GM23338 (cell line): ENCODE measurements around the gene ATP2B1.

Source experiments
- EZH2 ChIP-seq: fragments of 200-600 bp; sonication (generic); IDR thresholded peaks from one replicate; pipeline ENCODE4 v1.8.0; 2017; ENCODE audit warnings: antibody characterized with exemption, mild to moderate bottlenecking, low read depth; ENCODE audit not compliant: unreplicated experiment
- POLR2AphosphoS5 ChIP-seq: IDR thresholded peaks from 2 replicates; pipeline ENCODE4 v1.6.1; 2016; ENCODE audit warnings: antibody characterized with exemption, low read depth
- TF ChIP-seq, protein P1 (sequence below), 2 experiments: fragments of 200-600 bp in 1 of 2; sonication (generic) in 1 of 2; conservative IDR thresholded peaks; 2 replicates each; pipeline versions ENCODE4 v1.5.1 to v1.6.1; 2016 to 2017; ENCODE audit warnings: antibody characterized with exemption in 2 of 2, low read depth in 2 of 2, mild to moderate bottlenecking in 2 of 2, moderate library complexity in 1 of 2
- TF ChIP-seq, protein P2 (sequence below): IDR thresholded peaks from one replicate; pipeline ENCODE4 v1.6.1; 2018; ENCODE audit warnings: antibody characterized with exemption; ENCODE audit not compliant: unreplicated experiment

DNA sequence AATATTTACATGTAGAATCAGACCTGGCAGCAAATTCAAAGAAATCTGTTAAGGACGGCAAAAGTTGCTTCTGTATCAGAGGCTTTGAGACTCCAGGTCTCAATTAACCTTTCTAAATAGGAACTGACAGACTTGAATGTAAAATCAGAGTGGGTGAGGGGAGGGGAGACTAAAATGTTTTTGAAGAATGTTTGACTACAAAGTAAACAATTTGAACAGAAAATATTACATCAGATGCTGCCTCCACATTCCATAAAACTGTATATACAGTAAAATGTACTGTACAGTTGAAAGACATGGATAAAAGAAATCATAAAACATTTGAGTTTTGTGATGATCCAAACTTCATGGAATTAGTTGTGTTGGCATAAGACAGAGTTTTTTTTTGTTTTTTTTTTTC lies 133.3 kb downstream of the ATP2B1 start:
- TF ChIP-seq EZH2 (no peak), POLR2AphosphoS5 (no peak)
- TF ChIP-seq, protein P1, sequence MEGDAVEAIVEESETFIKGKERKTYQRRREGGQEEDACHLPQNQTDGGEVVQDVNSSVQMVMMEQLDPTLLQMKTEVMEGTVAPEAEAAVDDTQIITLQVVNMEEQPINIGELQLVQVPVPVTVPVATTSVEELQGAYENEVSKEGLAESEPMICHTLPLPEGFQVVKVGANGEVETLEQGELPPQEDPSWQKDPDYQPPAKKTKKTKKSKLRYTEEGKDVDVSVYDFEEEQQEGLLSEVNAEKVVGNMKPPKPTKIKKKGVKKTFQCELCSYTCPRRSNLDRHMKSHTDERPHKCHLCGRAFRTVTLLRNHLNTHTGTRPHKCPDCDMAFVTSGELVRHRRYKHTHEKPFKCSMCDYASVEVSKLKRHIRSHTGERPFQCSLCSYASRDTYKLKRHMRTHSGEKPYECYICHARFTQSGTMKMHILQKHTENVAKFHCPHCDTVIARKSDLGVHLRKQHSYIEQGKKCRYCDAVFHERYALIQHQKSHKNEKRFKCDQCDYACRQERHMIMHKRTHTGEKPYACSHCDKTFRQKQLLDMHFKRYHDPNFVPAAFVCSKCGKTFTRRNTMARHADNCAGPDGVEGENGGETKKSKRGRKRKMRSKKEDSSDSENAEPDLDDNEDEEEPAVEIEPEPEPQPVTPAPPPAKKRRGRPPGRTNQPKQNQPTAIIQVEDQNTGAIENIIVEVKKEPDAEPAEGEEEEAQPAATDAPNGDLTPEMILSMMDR (conservative IDR thresholded peaks at IDR 0.05; ENCODE audit: low read depth in 2 of 2), result no peak
- TF ChIP-seq, protein P2, sequence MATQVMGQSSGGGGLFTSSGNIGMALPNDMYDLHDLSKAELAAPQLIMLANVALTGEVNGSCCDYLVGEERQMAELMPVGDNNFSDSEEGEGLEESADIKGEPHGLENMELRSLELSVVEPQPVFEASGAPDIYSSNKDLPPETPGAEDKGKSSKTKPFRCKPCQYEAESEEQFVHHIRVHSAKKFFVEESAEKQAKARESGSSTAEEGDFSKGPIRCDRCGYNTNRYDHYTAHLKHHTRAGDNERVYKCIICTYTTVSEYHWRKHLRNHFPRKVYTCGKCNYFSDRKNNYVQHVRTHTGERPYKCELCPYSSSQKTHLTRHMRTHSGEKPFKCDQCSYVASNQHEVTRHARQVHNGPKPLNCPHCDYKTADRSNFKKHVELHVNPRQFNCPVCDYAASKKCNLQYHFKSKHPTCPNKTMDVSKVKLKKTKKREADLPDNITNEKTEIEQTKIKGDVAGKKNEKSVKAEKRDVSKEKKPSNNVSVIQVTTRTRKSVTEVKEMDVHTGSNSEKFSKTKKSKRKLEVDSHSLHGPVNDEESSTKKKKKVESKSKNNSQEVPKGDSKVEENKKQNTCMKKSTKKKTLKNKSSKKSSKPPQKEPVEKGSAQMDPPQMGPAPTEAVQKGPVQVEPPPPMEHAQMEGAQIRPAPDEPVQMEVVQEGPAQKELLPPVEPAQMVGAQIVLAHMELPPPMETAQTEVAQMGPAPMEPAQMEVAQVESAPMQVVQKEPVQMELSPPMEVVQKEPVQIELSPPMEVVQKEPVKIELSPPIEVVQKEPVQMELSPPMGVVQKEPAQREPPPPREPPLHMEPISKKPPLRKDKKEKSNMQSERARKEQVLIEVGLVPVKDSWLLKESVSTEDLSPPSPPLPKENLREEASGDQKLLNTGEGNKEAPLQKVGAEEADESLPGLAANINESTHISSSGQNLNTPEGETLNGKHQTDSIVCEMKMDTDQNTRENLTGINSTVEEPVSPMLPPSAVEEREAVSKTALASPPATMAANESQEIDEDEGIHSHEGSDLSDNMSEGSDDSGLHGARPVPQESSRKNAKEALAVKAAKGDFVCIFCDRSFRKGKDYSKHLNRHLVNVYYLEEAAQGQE, result no peak
